GM23338 (cell line): ENCODE measurements around the gene GNAZ. TPM values are rescaled to one million over a fixed set of nuclear protein-coding genes. Genes with fewer than 3 reads are reported as not detected.

Source experiments
- ATAC-seq: fragments of 200-7000 bp; cut with Tn5 transposase; 3 replicates; pipeline ENCODE4 v1.9.1; 2020
- DNase-seq: peaks from one replicate; pipeline ENCODE4 v3.0.0-alpha.2; 2015; ENCODE audit warnings: low spot score
- H2AFZ ChIP-seq: fragments of 200-600 bp; sonication (generic); 2 replicates; pipeline ENCODE4 v1.8.0; 2016; ENCODE audit warnings: antibody characterized with exemption, mild to moderate bottlenecking, moderate library complexity
- H3F3A ChIP-seq: fragments of 200-600 bp; sonication (generic); replicated peaks from 2 replicates; pipeline ENCODE4 v1.8.0; 2017; ENCODE audit warnings: antibody characterized with exemption, mixed run types, low read depth
- H3K27ac ChIP-seq: fragments of 200-600 bp; sonication (generic); 2 replicates; pipeline ENCODE4 v1.6.1; 2016; ENCODE audit warnings: low read depth
- H3K27me3 ChIP-seq: fragments of 200-600 bp; sonication (generic); 2 replicates; pipeline ENCODE4 v1.8.0; 2016; ENCODE audit warnings: mild to moderate bottlenecking, mixed run types, moderate library complexity; ENCODE audit not compliant: insufficient read depth
- H3K36me3 ChIP-seq: fragments of 200-600 bp; sonication (generic); 2 replicates; pipeline ENCODE4 v1.8.0; 2016; ENCODE audit warnings: mild to moderate bottlenecking; ENCODE audit not compliant: insufficient read depth
- H3K4me1 ChIP-seq: fragments of 200-600 bp; sonication (generic); 2 replicates; pipeline ENCODE4 v1.8.0; 2016; ENCODE audit warnings: mild to moderate bottlenecking, moderate library complexity; ENCODE audit not compliant: insufficient read depth
- H3K4me2 ChIP-seq: fragments of 200-600 bp; sonication (generic); 2 replicates; pipeline ENCODE4 v1.7.1; 2017; ENCODE audit warnings: mixed run types
- H3K4me3 ChIP-seq: fragments of 200-600 bp; sonication (generic); 2 replicates; pipeline ENCODE4 v1.6.1; 2016; ENCODE audit warnings: mixed run types
- H3K79me2 ChIP-seq: fragments of 200-600 bp; sonication (generic); replicated peaks from 2 replicates; pipeline ENCODE4 v1.8.0; 2017; ENCODE audit warnings: mild to moderate bottlenecking; ENCODE audit not compliant: insufficient read depth
- H3K9me2 ChIP-seq: fragments of 200-600 bp; sonication (generic); 2 replicates; pipeline ENCODE4 v1.8.0; 2017; ENCODE audit not compliant: insufficient read depth
- H4K20me1 ChIP-seq: fragments of 200-600 bp; sonication (generic); replicated peaks from 2 replicates; pipeline ENCODE4 v1.8.0; 2017; ENCODE audit warnings: mild to moderate bottlenecking; ENCODE audit not compliant: insufficient read depth
- H3K27ac Mint-ChIP-seq: 2 replicates; pipeline ENCODE4 v1.8.0; 2020; ENCODE audit warnings: inconsistent platforms, mild to moderate bottlenecking, moderate library complexity, mixed read lengths
- H3K27me3 Mint-ChIP-seq: 3 replicates; pipeline ENCODE4 v1.8.0; 2022; ENCODE audit warnings: low read depth, mild to moderate bottlenecking, moderate library complexity, mixed read lengths, inconsistent platforms; ENCODE audit not compliant: insufficient read depth, poor library complexity
- H3K36me3 Mint-ChIP-seq: 3 replicates; pipeline ENCODE4 v1.8.0; 2021; ENCODE audit warnings: low read depth, mild to moderate bottlenecking, inconsistent platforms, moderate library complexity, mixed read lengths
- H3K4me1 Mint-ChIP-seq: 3 replicates; pipeline ENCODE4 v1.8.0; 2020; ENCODE audit warnings: mild to moderate bottlenecking, inconsistent platforms, mixed read lengths
- H3K4me3 Mint-ChIP-seq: 3 replicates; pipeline ENCODE4 v1.8.0; 2021; ENCODE audit warnings: moderate library complexity, mild to moderate bottlenecking, inconsistent platforms, mixed read lengths
- H3K9me3 Mint-ChIP-seq: 3 replicates; pipeline ENCODE4 v1.8.0; 2020; ENCODE audit warnings: moderate library complexity, mild to moderate bottlenecking, inconsistent platforms, mixed read lengths
- CREB1 ChIP-seq: fragments of 250-450 bp; sonication (Bioruptor Pico); IDR thresholded peaks from 2 replicates; pipeline ENCODE4 v1.5.0; 2020; ENCODE audit warnings: low read depth, mild to moderate bottlenecking, moderate library complexity
- EZH2 ChIP-seq: fragments of 200-600 bp; sonication (generic); IDR thresholded peaks from one replicate; pipeline ENCODE4 v1.8.0; 2017; ENCODE audit warnings: antibody characterized with exemption, mild to moderate bottlenecking, low read depth; ENCODE audit not compliant: unreplicated experiment
- EZH2phosphoT487 ChIP-seq: fragments of 200-600 bp; sonication (generic); IDR thresholded peaks from one replicate; pipeline ENCODE4 v1.8.1; 2018; ENCODE audit warnings: antibody characterized with exemption; ENCODE audit not compliant: unreplicated experiment
- NANOG ChIP-seq: IDR thresholded peaks from 2 replicates; pipeline ENCODE4 v1.6.1; 2016; ENCODE audit warnings: antibody characterized with exemption, borderline replicate concordance
- POLR2AphosphoS5 ChIP-seq: IDR thresholded peaks from 2 replicates; pipeline ENCODE4 v1.6.1; 2016; ENCODE audit warnings: antibody characterized with exemption, low read depth
- ZNF114 ChIP-seq: fragments of 250-450 bp; sonication (Bioruptor Pico); IDR thresholded peaks from 2 replicates; pipeline ENCODE4 v1.5.0; 2020; ENCODE audit warnings: mild to moderate bottlenecking, moderate library complexity
- ZNF331 ChIP-seq: fragments of 250-450 bp; sonication (Bioruptor Pico); IDR thresholded peaks from 2 replicates; pipeline ENCODE4 v1.5.0; 2020; ENCODE audit warnings: low read depth, mild to moderate bottlenecking, moderate library complexity
- polyA plus RNA-seq: library from polyadenylated mRNA; unstranded; fragments of >200 nt; fragmentation: Nextera tagmentation; extraction: Ambion mirVana; gene quantifications from 2 replicates; pipeline ENCODE4 v1.2.1, GENCODE V29; 2016
- total RNA-seq: library from RNA; depleted of rRNA; stranded (reverse); fragments of >200 nt; shearing (Covaris generic); gene quantifications from 2 replicates; pipeline ENCODE4 v1.2.3, GENCODE V29; 2014
- TF ChIP-seq, protein P1 (sequence below): IDR thresholded peaks from 2 replicates; pipeline ENCODE4 v1.6.1; 2016; ENCODE audit warnings: antibody characterized with exemption
- TF ChIP-seq, protein P2 (sequence below): IDR thresholded peaks from one replicate; pipeline ENCODE4 v1.6.1; 2018; ENCODE audit warnings: antibody characterized with exemption; ENCODE audit not compliant: unreplicated experiment

GNAZ gene
- total and polyA plus RNA-seq, 2 experiments from 2014 or later, result 2.9 to 11.1 TPM

DNA sequence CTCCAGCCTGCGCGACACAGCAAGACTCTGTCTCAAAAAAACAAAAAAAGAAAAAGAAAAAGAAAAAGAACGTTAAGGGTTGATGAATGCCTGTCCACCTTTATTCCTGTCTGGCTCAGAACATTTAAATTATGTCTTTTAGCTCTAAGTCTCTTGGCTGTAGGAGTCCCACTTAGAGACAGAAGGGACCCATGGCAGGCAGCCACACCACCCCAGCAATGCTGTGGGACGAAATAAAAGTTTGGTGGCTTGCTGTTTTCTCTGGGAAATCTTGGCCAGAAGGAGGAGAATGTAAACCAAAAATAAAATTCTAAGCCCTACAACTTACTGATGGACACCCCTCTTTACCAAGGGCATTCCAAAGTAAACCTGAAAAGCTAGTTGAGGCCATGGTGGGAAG, 38.9 kb upstream of the GNAZ start:
- H3K27ac ChIP-seq, result no peak overlapping the region
- Mint-ChIP-seq H3K27ac (no peak overlapping the region), H3K27me3 (peaks cover 4% of the 10 kb centered on the region)

DNA sequence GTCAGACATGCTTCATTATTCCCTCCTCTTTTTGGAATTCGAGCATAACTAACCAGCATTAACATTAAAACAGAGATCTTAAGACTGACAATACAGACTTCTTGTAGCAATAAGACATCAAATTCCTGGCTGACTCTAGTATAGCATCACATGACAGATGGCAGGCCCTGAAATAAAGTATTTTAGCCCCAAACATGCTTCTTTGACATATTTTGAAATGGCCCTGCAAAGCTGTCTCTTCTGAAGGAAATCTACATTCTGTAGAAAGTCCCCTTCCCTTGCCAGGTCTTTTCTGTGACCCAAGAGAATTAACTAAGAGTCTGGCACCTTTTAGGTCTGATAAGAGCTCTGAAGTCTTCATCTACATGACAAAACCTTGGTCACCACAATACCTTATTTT, 38.5 kb upstream of the GNAZ start:
- no peaks in the 10 kb centered on the region for H3K27me3 ChIP-seq
- no peak overlapping the region for H3K4me2 ChIP-seq
- Mint-ChIP-seq H3K9me3 (peaks cover 10% of the 10 kb centered on the region), H3K27ac (no peak overlapping the region), H3K4me3 (no peak overlapping the region), H3K4me1 (peaks cover 27% of the 10 kb centered on the region), H3K36me3 (peaks cover 8% of the 10 kb centered on the region; the same call in 2 of the 3 replicates), H3K27me3 (peaks cover 3% of the 10 kb centered on the region)
- H3K4me1 ChIP-seq, result peaks cover 16% of the 10 kb centered on the region
- H3K9me2 ChIP-seq, result no peaks in the 10 kb centered on the region
- H3K4me3 ChIP-seq, result no peak overlapping the region
- no peak overlapping the region for H2AFZ ChIP-seq
- no peak for TF ChIP-seq NANOG
- no peak for ATAC-seq
- no peak for DNase-seq
- no peak overlapping the region for H3K27ac ChIP-seq
- H4K20me1 ChIP-seq, result no peaks in the 10 kb centered on the region
- no peaks in the 10 kb centered on the region for H3K79me2 ChIP-seq
- H3K36me3 ChIP-seq, result no peaks in the 10 kb centered on the region
- no peaks in the 10 kb centered on the region for H3F3A ChIP-seq

More for the DNA sequence above, 38.9 kb upstream of the GNAZ start:
- TF ChIP-seq, protein P1, sequence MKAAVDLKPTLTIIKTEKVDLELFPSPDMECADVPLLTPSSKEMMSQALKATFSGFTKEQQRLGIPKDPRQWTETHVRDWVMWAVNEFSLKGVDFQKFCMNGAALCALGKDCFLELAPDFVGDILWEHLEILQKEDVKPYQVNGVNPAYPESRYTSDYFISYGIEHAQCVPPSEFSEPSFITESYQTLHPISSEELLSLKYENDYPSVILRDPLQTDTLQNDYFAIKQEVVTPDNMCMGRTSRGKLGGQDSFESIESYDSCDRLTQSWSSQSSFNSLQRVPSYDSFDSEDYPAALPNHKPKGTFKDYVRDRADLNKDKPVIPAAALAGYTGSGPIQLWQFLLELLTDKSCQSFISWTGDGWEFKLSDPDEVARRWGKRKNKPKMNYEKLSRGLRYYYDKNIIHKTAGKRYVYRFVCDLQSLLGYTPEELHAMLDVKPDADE, result no peak
- TF ChIP-seq CREB1 (CRISPR knock-in tag), result no peak
- TF ChIP-seq EZH2, result no peak
- TF ChIP-seq ZNF331, result no peak
- TF ChIP-seq ZNF114 (CRISPR knock-in tag), result no peak
- no peak for TF ChIP-seq EZH2phosphoT487
- TF ChIP-seq, protein P2, sequence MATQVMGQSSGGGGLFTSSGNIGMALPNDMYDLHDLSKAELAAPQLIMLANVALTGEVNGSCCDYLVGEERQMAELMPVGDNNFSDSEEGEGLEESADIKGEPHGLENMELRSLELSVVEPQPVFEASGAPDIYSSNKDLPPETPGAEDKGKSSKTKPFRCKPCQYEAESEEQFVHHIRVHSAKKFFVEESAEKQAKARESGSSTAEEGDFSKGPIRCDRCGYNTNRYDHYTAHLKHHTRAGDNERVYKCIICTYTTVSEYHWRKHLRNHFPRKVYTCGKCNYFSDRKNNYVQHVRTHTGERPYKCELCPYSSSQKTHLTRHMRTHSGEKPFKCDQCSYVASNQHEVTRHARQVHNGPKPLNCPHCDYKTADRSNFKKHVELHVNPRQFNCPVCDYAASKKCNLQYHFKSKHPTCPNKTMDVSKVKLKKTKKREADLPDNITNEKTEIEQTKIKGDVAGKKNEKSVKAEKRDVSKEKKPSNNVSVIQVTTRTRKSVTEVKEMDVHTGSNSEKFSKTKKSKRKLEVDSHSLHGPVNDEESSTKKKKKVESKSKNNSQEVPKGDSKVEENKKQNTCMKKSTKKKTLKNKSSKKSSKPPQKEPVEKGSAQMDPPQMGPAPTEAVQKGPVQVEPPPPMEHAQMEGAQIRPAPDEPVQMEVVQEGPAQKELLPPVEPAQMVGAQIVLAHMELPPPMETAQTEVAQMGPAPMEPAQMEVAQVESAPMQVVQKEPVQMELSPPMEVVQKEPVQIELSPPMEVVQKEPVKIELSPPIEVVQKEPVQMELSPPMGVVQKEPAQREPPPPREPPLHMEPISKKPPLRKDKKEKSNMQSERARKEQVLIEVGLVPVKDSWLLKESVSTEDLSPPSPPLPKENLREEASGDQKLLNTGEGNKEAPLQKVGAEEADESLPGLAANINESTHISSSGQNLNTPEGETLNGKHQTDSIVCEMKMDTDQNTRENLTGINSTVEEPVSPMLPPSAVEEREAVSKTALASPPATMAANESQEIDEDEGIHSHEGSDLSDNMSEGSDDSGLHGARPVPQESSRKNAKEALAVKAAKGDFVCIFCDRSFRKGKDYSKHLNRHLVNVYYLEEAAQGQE, result no peak
- no peak for TF ChIP-seq POLR2AphosphoS5
- TF ChIP-seq NANOG, result no peak
- DNase-seq (no peak), ATAC-seq (no peak)
- Histone ChIP-seq H3K4me1 (peaks cover 16% of the 10 kb centered on the region), H3K79me2 (no peaks in the 10 kb centered on the region), H3K36me3 (no peaks in the 10 kb centered on the region), H4K20me1 (no peaks in the 10 kb centered on the region), H3F3A (no peaks in the 10 kb centered on the region), H2AFZ (no peak overlapping the region), H3K4me2 (no peak overlapping the region), H3K4me3 (no peak overlapping the region), H3K27me3 (no peaks in the 10 kb centered on the region), H3K9me2 (no peaks in the 10 kb centered on the region)
- Mint-ChIP-seq H3K4me3 (no peak overlapping the region), H3K36me3 (peaks cover 8% of the 10 kb centered on the region; the same call in 2 of the 3 replicates), H3K9me3 (peaks cover 10% of the 10 kb centered on the region), H3K4me1 (peaks cover 27% of the 10 kb centered on the region)
